ENCODE measurements around the gene SNX27.

Gene SNX27

DNA sequence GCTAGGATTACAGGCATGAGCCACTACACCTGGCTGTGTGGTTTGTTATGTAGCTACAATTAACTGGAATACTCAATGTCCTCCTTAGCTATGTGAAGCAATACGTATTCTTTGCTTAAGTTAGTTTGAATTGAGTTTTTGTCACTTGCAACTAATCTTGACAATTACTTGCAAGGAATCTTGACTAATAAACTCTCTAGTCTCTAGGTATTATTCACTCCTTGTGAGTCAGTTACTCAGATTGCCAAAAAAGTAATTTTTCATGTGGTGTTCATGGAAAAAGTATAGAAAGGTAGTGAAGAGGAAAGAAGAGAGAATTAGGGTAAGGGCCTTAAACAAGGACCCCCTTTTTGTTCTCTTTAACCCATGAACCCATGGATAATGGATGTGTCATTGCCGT is 7.6 kb upstream of the SNX27 start:
- H3K27ac ChIP-seq = no peak overlapping the region
- H2AFZ ChIP-seq (ENCODE audit: low read depth) = no peak overlapping the region
- no peaks in the 10 kb centered on the region for H4K20me1 ChIP-seq (ENCODE audit: insufficient read depth)
- no peaks in the 10 kb centered on the region for H3K27me3 ChIP-seq (ENCODE audit: insufficient read depth, low read depth)
- no peak overlapping the region for H3K4me3 ChIP-seq (IDR thresholded peaks at IDR 0.05; ENCODE audit: insufficient read depth, low read depth, low read length)
- H3K36me3 ChIP-seq (ENCODE audit: insufficient read depth) = no peaks in the 10 kb centered on the region
- H3K79me2 ChIP-seq (ENCODE audit: insufficient read depth, low read depth) = no peaks in the 10 kb centered on the region
- no peak overlapping the region for H3K4me2 ChIP-seq
- H3K9ac ChIP-seq = no peak overlapping the region
- H3K4me1 ChIP-seq (ENCODE audit: low read depth, poor library complexity, severe bottlenecking) = no peaks in the 10 kb centered on the region
- TF ChIP-seq, protein P1, sequence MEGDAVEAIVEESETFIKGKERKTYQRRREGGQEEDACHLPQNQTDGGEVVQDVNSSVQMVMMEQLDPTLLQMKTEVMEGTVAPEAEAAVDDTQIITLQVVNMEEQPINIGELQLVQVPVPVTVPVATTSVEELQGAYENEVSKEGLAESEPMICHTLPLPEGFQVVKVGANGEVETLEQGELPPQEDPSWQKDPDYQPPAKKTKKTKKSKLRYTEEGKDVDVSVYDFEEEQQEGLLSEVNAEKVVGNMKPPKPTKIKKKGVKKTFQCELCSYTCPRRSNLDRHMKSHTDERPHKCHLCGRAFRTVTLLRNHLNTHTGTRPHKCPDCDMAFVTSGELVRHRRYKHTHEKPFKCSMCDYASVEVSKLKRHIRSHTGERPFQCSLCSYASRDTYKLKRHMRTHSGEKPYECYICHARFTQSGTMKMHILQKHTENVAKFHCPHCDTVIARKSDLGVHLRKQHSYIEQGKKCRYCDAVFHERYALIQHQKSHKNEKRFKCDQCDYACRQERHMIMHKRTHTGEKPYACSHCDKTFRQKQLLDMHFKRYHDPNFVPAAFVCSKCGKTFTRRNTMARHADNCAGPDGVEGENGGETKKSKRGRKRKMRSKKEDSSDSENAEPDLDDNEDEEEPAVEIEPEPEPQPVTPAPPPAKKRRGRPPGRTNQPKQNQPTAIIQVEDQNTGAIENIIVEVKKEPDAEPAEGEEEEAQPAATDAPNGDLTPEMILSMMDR (conservative IDR thresholded peaks at IDR 0.05; ENCODE audit: low read depth, low read length) = no peak

DNA sequence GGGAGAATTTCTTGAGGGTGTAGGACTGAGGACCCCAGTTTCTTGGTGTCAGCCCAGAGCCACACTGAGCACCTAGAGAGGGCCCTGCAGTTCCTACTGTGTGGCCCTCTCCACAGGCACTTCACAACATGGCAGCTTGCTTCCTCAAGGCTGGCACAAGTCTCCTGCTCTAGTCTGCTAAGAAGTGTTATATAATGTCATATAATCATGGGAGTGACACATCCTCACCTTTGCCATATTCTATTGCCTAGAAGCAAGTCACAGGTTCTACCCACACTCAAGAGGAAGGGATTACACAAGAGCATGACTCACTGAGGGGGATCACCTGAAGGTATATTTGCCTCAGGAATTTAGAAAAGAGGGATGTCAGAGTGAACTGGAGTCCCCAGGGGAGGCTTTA is 5.5 kb upstream of the SNX27 start:
- Histone ChIP-seq H3K9ac (no peak overlapping the region), H3K36me3 (ENCODE audit: insufficient read depth) (no peaks in the 10 kb centered on the region), H3K4me2 (no peak overlapping the region), H3K27ac (no peak overlapping the region), H3K4me1 (ENCODE audit: low read depth, poor library complexity, severe bottlenecking) (peaks cover 7% of the 10 kb centered on the region), H4K20me1 (ENCODE audit: insufficient read depth) (no peaks in the 10 kb centered on the region), H3K79me2 (ENCODE audit: insufficient read depth, low read depth) (no peaks in the 10 kb centered on the region), H2AFZ (ENCODE audit: low read depth) (no peak overlapping the region), H3K27me3 (ENCODE audit: insufficient read depth, low read depth) (no peaks in the 10 kb centered on the region), H3K4me3 (IDR thresholded peaks at IDR 0.05; ENCODE audit: insufficient read depth, low read depth, low read length) (no peak overlapping the region)
- TF ChIP-seq, protein P1 (conservative IDR thresholded peaks at IDR 0.05; ENCODE audit: low read depth, low read length) = no peak

DNA sequence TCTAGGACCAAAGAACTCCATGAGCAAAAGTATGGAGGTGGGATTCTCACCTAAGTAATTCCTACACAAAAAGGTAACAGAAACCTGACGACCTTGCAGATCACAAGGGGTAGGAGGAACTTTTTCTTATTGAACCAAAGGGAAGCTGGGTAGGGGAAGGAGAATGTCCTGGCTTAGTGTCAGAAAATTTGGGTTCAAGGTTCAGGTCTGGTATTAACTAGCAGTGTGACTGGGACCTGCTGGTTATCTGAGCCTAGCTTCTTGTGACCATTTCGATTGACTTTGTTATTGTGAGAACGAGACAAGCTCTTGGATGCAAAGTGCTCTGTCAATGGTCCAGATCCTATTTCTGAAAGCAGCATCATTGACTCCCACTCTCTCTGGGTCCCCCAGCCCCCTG is 5.0 kb upstream of the SNX27 start:
- no peak overlapping the region for H3K9ac ChIP-seq
- no peak overlapping the region for H3K4me2 ChIP-seq
- no peaks in the 10 kb centered on the region for H4K20me1 ChIP-seq (ENCODE audit: insufficient read depth)
- no peaks in the 10 kb centered on the region for H3K79me2 ChIP-seq (ENCODE audit: insufficient read depth, low read depth)
- no peak overlapping the region for H3K4me3 ChIP-seq (IDR thresholded peaks at IDR 0.05; ENCODE audit: insufficient read depth, low read depth, low read length)
- peaks cover 10% of the 10 kb centered on the region for H3K4me1 ChIP-seq (ENCODE audit: low read depth, poor library complexity, severe bottlenecking)
- TF ChIP-seq, protein P1 (conservative IDR thresholded peaks at IDR 0.05; ENCODE audit: low read depth, low read length) = no peak
- H2AFZ ChIP-seq (ENCODE audit: low read depth) = no peak overlapping the region
- H3K27me3 ChIP-seq (ENCODE audit: insufficient read depth, low read depth) = no peaks in the 10 kb centered on the region
- H3K27ac ChIP-seq = no peak overlapping the region
- no peaks in the 10 kb centered on the region for H3K36me3 ChIP-seq (ENCODE audit: insufficient read depth)

DNA sequence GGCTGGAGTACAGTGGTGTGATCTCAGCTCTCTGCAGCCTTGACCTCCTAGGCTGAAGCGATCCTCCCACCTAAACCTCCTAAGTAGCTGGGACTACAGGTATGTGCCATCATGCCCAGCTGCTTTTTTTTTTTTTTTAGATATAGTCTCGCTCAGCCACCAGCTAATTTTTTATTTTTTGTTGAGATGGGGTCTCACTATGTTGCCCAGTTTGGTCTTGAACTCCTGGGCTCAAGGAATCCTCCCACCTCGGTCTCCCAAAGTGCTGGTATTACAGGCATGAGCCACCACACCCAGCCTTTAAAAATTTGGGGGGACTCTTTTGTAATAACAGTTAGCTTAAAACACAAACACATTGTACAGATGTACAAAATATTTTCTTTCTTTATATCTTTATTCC is 1.7 kb upstream of the SNX27 start:
- H3K27ac ChIP-seq = no peak overlapping the region
- no peaks in the 10 kb centered on the region for H3K27me3 ChIP-seq (ENCODE audit: insufficient read depth, low read depth)
- H3K79me2 ChIP-seq (ENCODE audit: insufficient read depth, low read depth) = peaks cover 24% of the 10 kb centered on the region; the same call in 1 of the 2 replicates
- H3K4me3 ChIP-seq (IDR thresholded peaks at IDR 0.05; ENCODE audit: insufficient read depth, low read depth, low read length) = no peak overlapping the region
- H3K4me1 ChIP-seq (ENCODE audit: low read depth, poor library complexity, severe bottlenecking) = peaks cover 31% of the 10 kb centered on the region
- H3K36me3 ChIP-seq (ENCODE audit: insufficient read depth) = no peaks in the 10 kb centered on the region
- H3K4me2 ChIP-seq = no peak overlapping the region
- no peaks in the 10 kb centered on the region for H4K20me1 ChIP-seq (ENCODE audit: insufficient read depth)
- TF ChIP-seq, protein P1 (conservative IDR thresholded peaks at IDR 0.05; ENCODE audit: low read depth, low read length) = no peak
- no peak overlapping the region for H3K9ac ChIP-seq
- no peak overlapping the region for H2AFZ ChIP-seq (ENCODE audit: low read depth)
